H9 (cell line): ENCODE data around the gene IPPK. TPM values are rescaled to one million over a fixed set of nuclear protein-coding genes. Genes with fewer than 3 reads are reported as not detected.
A peak's percentile ranks its signal among the peaks of the same experiment; 100 is the strongest.

ENCODE experiments used
- DNase-seq: peaks from one replicate; pipeline ENCODE4 v3.0.0-alpha.2; 2017
- H2AFZ ChIP-seq: one replicate; pipeline ENCODE4 v1.6.1; 2013; ENCODE audit warnings: mild to moderate bottlenecking, low read length, control low read depth, moderate library complexity
- H2AK5ac ChIP-seq: 2 replicates; pipeline ENCODE4 v1.6.1; 2013; ENCODE audit warnings: low read length, control low read depth, mixed read lengths; ENCODE audit not compliant: insufficient read length
- H2BK120ac ChIP-seq: one replicate; pipeline ENCODE4 v1.6.1; 2013; ENCODE audit warnings: low read depth, mild to moderate bottlenecking, low read length, control low read depth, inconsistent platforms; ENCODE audit not compliant: poor library complexity, severe bottlenecking
- H2BK12ac ChIP-seq: 2 replicates; pipeline ENCODE4 v1.6.1; 2013; ENCODE audit warnings: low read length, control low read depth, mixed read lengths, low read depth; ENCODE audit not compliant: insufficient read length
- H2BK15ac ChIP-seq: 2 replicates; pipeline ENCODE4 v1.6.1; 2013; ENCODE audit warnings: low read depth, low read length, control low read depth
- H2BK20ac ChIP-seq: one replicate; pipeline ENCODE4 v1.6.1; 2013; ENCODE audit warnings: low read depth, mild to moderate bottlenecking, low read length, control low read depth, inconsistent platforms; ENCODE audit not compliant: poor library complexity, severe bottlenecking
- H2BK5ac ChIP-seq: 2 replicates; pipeline ENCODE4 v1.6.1; 2013; ENCODE audit warnings: low read length, control low read depth, mixed read lengths; ENCODE audit not compliant: insufficient read length
- H3K14ac ChIP-seq: 2 replicates; pipeline ENCODE4 v1.6.1; 2013; ENCODE audit warnings: low read length, control low read depth; ENCODE audit not compliant: insufficient read depth
- H3K18ac ChIP-seq: 2 replicates; pipeline ENCODE4 v1.6.1; 2013; ENCODE audit warnings: low read depth, mild to moderate bottlenecking, mixed read lengths, low read length, control low read depth; ENCODE audit not compliant: insufficient read length
- H3K23ac ChIP-seq: 2 replicates; pipeline ENCODE4 v1.6.1; 2013; ENCODE audit warnings: low read length, control low read depth, mixed read lengths, low read depth; ENCODE audit not compliant: insufficient read length
- H3K23me2 ChIP-seq: 2 replicates; pipeline ENCODE4 v1.6.1; 2013; ENCODE audit warnings: low read depth, mild to moderate bottlenecking, mixed read lengths, low read length, control low read depth; ENCODE audit not compliant: insufficient read length, poor library complexity, severe bottlenecking
- H3K27ac ChIP-seq: 2 replicates; pipeline ENCODE4 v1.5.1; 2013; ENCODE audit warnings: low read length, control low read depth, mixed read lengths, low read depth; ENCODE audit not compliant: insufficient read length
- H3K27me3 ChIP-seq: 2 replicates; pipeline ENCODE4 v1.6.1; 2013; ENCODE audit warnings: low read length, control low read depth, inconsistent platforms; ENCODE audit not compliant: insufficient read depth
- H3K4ac ChIP-seq: 2 replicates; pipeline ENCODE4 v1.6.1; 2013; ENCODE audit warnings: low read depth, mild to moderate bottlenecking, control low read depth, inconsistent platforms, low read length, moderate library complexity
- H3K4me1 ChIP-seq: 2 replicates; pipeline ENCODE4 v1.6.1; 2013; ENCODE audit warnings: low read length, control low read depth, inconsistent platforms; ENCODE audit not compliant: insufficient read depth
- H3K4me2 ChIP-seq: 2 replicates; pipeline ENCODE4 v1.6.1; 2013; ENCODE audit warnings: low read length, control low read depth, mixed read lengths; ENCODE audit not compliant: insufficient read length, insufficient read depth
- H3K56ac ChIP-seq: 2 replicates; pipeline ENCODE4 v1.6.1; 2013; ENCODE audit warnings: low read depth, mild to moderate bottlenecking, mixed read lengths, low read length, control low read depth; ENCODE audit not compliant: insufficient read length
- H3K79me1 ChIP-seq: 2 replicates; pipeline ENCODE4 v1.6.1; 2013; ENCODE audit warnings: low read depth, mild to moderate bottlenecking, moderate library complexity, low read length, control low read depth, inconsistent platforms; ENCODE audit not compliant: insufficient read depth, poor library complexity, severe bottlenecking
- H3K79me2 ChIP-seq: 2 replicates; pipeline ENCODE4 v1.6.1; 2013; ENCODE audit warnings: low read length, control low read depth, inconsistent platforms; ENCODE audit not compliant: insufficient read depth
- H3K9ac ChIP-seq: 2 replicates; pipeline ENCODE4 v1.6.1; 2013; ENCODE audit warnings: low read length, control low read depth, mixed read lengths; ENCODE audit not compliant: insufficient read length; ENCODE audit errors: extremely low read depth
- H3K9me3 ChIP-seq: one replicate; pipeline ENCODE4 v1.6.1; 2013; ENCODE audit warnings: low read depth, low read length, inconsistent platforms; ENCODE audit not compliant: control insufficient read depth
- H3T11ph ChIP-seq: one replicate; pipeline ENCODE4 v1.6.1; 2013; ENCODE audit warnings: mild to moderate bottlenecking, low read length, control low read depth, inconsistent platforms
- H4K20me1 ChIP-seq: one replicate; pipeline ENCODE4 v1.6.1; 2013; ENCODE audit not compliant: control insufficient read depth, insufficient read length, insufficient read depth
- H4K5ac ChIP-seq: 2 replicates; pipeline ENCODE4 v1.6.1; 2013; ENCODE audit warnings: low read depth, mild to moderate bottlenecking, mixed read lengths, low read length, control low read depth; ENCODE audit not compliant: insufficient read length
- H4K8ac ChIP-seq: replicated peaks from 2 replicates; pipeline ENCODE4 v1.6.1; 2013; ENCODE audit warnings: low read length, control low read depth, mixed read lengths, low read depth; ENCODE audit not compliant: insufficient read length
- H4K91ac ChIP-seq: 2 replicates; pipeline ENCODE4 v1.6.1; 2013; ENCODE audit warnings: low read depth, mild to moderate bottlenecking, moderate library complexity, mixed read lengths, low read length, control low read depth; ENCODE audit not compliant: insufficient read length
- H3K27ac Mint-ChIP-seq, 3 experiments: 2 replicates in 2 of 3; 3 replicates in 1 of 3; pipeline ENCODE4 v1.8.0; 2020 to 2021; ENCODE audit warnings: mixed read lengths in 3 of 3, mild to moderate bottlenecking in 1 of 3, moderate library complexity in 1 of 3
- H3K27me3 Mint-ChIP-seq: 2 replicates; pipeline ENCODE4 v1.8.0; 2021; ENCODE audit warnings: low read depth, mild to moderate bottlenecking, moderate library complexity, mixed read lengths
- H3K36me3 Mint-ChIP-seq, 3 experiments: 2 replicates in 2 of 3; 3 replicates in 1 of 3; pipeline ENCODE4 v1.8.0; 2020 to 2021; ENCODE audit warnings: low read depth in 3 of 3, mixed read lengths in 3 of 3; ENCODE audit not compliant: insufficient read depth in 1 of 3
- H3K4me1 Mint-ChIP-seq, 2 experiments: 2 replicates each; pipeline ENCODE4 v1.8.0; 2020; ENCODE audit warnings: mixed read lengths in 2 of 2
- H3K4me3 Mint-ChIP-seq, 2 experiments: 2 replicates in 1 of 2; 3 replicates in 1 of 2; pipeline ENCODE4 v1.8.0; 2020 to 2021; ENCODE audit warnings: mild to moderate bottlenecking in 2 of 2, mixed read lengths in 2 of 2, moderate library complexity in 1 of 2
- H3K9me3 Mint-ChIP-seq, 2 experiments: 2 replicates in 1 of 2; 3 replicates in 1 of 2; pipeline ENCODE4 v1.8.0; 2020; ENCODE audit warnings: mild to moderate bottlenecking in 2 of 2, mixed read lengths in 2 of 2, moderate library complexity in 1 of 2
- WGBS: extraction: QIAGEN DNeasy Blood & Tissue Kit; methylation state at CpG from one replicate; pipeline ENCODE4 v1.1.7; 2013; ENCODE audit warnings: missing lambda C conversion rate, low lambda C conversion rate, mixed read lengths; ENCODE audit not compliant: insufficient read length; ENCODE audit errors: extremely low coverage; 5-methylcytosine and 5-hydroxymethylcytosine counted together
- total RNA-seq: library from RNA; stranded (reverse); gene quantifications from 2 replicates; pipeline ENCODE4 v1.2.1, GENCODE V29; 2021
- TF ChIP-seq, protein P1 (sequence below): fragments of 200-600 bp; sonication (generic); conservative IDR thresholded peaks from 3 replicates; pipeline ENCODE4 v1.8.0; 2021; ENCODE audit warnings: antibody characterized with exemption, mild to moderate bottlenecking

The IPPK gene
- total RNA-seq, 1 experiment from 2014 or later: 10.7 TPM

DNA sequence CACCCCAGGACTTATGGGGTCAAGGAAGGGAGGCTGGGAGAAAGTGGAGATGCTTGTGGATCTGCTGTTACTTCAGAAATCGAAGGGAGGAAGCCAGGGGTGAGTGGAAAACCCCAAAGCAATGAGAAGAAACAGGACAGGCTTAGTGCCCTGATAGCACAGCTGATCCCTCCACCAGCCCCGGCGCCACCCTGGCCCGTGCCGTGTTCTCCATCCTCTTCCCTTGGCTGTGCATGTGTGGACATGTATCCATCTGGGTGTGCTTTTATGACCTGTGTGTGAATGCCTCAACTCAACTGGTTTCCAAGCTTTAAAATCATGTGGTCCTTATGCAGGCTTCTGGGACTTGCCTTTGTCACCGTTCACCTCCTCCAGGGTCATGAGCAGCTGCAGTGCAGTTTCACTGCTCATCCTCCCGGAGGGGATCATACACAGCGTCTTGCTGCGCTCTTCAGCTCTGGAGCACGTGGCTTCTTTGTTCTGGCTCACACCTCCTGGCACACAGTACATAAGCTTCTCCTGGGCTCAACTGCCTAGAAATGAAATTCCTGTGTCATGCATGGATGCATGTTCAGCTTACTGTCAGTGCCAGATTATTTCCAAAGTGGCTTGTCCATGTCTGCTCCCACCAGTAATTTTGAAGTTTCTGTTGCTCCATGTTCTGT lies 58.2 kb downstream of the IPPK start:
- no peak overlapping the region for H3K4me2 ChIP-seq
- no peak overlapping the region for H2BK15ac ChIP-seq
- H3K27me3 ChIP-seq: no peaks in the 10 kb centered on the region
- H4K8ac ChIP-seq: no peak overlapping the region
- no peak for DNase-seq
- H3K23ac ChIP-seq: no peak overlapping the region
- no peak overlapping the region for H4K5ac ChIP-seq
- H2BK5ac ChIP-seq: no peak overlapping the region
- H2AK5ac ChIP-seq: no peak overlapping the region
- H3T11ph ChIP-seq: no peak overlapping the region
- no peak overlapping the region for H2BK120ac ChIP-seq
- no peak overlapping the region for H4K91ac ChIP-seq
- H2BK20ac ChIP-seq: no peak overlapping the region
- H3K56ac ChIP-seq: no peak overlapping the region
- H3K36me3 Mint-ChIP-seq: peaks cover 5 to 44% (median 20%) of the 10 kb centered on the region in 3 experiments
- no peaks in the 10 kb centered on the region for H3K9me3 Mint-ChIP-seq
- peak overlapping the region in 2 of 3 experiments; percentile 81 to 90; a peak in 6 of 7 replicates for H3K27ac Mint-ChIP-seq
- no peaks in the 10 kb centered on the region for H3K9me3 ChIP-seq
- H3K4ac ChIP-seq: no peak overlapping the region
- H3K4me1 Mint-ChIP-seq: peaks cover 0 to 7% of the 10 kb centered on the region in 2 experiments; a peak in 1 of 4 replicates
- H3K27me3 Mint-ChIP-seq: no peaks in the 10 kb centered on the region
- no peak overlapping the region for H2BK12ac ChIP-seq
- no peak overlapping the region for H3K27ac ChIP-seq
- WGBS: no CpG with 5 or more reads among the region's 10 CpGs
- H3K79me2 ChIP-seq: no peaks in the 10 kb centered on the region
- no peak overlapping the region for H2AFZ ChIP-seq
- no peak overlapping the region for H3K18ac ChIP-seq
- no peak overlapping the region for H3K4me3 Mint-ChIP-seq
- no peaks in the 10 kb centered on the region for H3K23me2 ChIP-seq
- H3K4me1 ChIP-seq: no peaks in the 10 kb centered on the region
- no peak overlapping the region for H3K14ac ChIP-seq
- TF ChIP-seq, protein P1, sequence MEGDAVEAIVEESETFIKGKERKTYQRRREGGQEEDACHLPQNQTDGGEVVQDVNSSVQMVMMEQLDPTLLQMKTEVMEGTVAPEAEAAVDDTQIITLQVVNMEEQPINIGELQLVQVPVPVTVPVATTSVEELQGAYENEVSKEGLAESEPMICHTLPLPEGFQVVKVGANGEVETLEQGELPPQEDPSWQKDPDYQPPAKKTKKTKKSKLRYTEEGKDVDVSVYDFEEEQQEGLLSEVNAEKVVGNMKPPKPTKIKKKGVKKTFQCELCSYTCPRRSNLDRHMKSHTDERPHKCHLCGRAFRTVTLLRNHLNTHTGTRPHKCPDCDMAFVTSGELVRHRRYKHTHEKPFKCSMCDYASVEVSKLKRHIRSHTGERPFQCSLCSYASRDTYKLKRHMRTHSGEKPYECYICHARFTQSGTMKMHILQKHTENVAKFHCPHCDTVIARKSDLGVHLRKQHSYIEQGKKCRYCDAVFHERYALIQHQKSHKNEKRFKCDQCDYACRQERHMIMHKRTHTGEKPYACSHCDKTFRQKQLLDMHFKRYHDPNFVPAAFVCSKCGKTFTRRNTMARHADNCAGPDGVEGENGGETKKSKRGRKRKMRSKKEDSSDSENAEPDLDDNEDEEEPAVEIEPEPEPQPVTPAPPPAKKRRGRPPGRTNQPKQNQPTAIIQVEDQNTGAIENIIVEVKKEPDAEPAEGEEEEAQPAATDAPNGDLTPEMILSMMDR: no peak
- no peak overlapping the region for H3K9ac ChIP-seq
- no peaks in the 10 kb centered on the region for H3K79me1 ChIP-seq
- H4K20me1 ChIP-seq: no peaks in the 10 kb centered on the region
